HCT116 (cell line): Measurements from ENCODE around the gene SNRNP35.
"Not testable (repeated sequence)": the region's sequence is repeated elsewhere in the genome, so short reads cannot be mapped to it uniquely, and the experiment has no call there.

Experiments
- EGR1 ChIP-seq: IDR thresholded peaks from 2 replicates; pipeline ENCODE4 v1.6.1; 2012; ENCODE audit warnings: low read depth
- EZH2 ChIP-seq: fragments of 200-600 bp; sonication (generic); IDR thresholded peaks from 2 replicates; pipeline ENCODE4 v1.6.1; 2017; ENCODE audit warnings: antibody characterized with exemption, mixed run types
- JUND ChIP-seq: IDR thresholded peaks from 2 replicates; pipeline ENCODE4 v1.6.1; 2012
- POLR2A ChIP-seq: IDR thresholded peaks from 2 replicates; pipeline ENCODE4 v1.7.0; 2011; ENCODE audit warnings: borderline replicate concordance; ENCODE audit not compliant: insufficient read depth, insufficient read length; ENCODE audit errors: extremely low read depth
- POLR2AphosphoS5 ChIP-seq: IDR thresholded peaks from 2 replicates; pipeline ENCODE4 v1.6.1; 2011; ENCODE audit warnings: mild to moderate bottlenecking, low read depth, low read length, moderate library complexity
- SIN3A ChIP-seq: IDR thresholded peaks from 2 replicates; pipeline ENCODE4 v1.6.1; 2012; ENCODE audit warnings: low read depth
- YY1 ChIP-seq: IDR thresholded peaks from 2 replicates; pipeline ENCODE4 v1.6.1; 2011; ENCODE audit warnings: low read length, low read depth, moderate library complexity, mild to moderate bottlenecking; ENCODE audit not compliant: insufficient replicate concordance; ENCODE audit errors: extremely low read depth
- TF ChIP-seq, protein P1 (sequence below), 3 experiments: fragments of 200-600 bp in 1 of 3; sonication (generic) in 1 of 3; IDR thresholded peaks in 2 of 3; conservative IDR thresholded peaks in 1 of 3; 2 replicates each; pipeline ENCODE4 v1.5.1; 2012 to 2017; ENCODE audit warnings: low read depth in 2 of 3, low read length in 2 of 3, antibody characterized with exemption in 1 of 3, borderline replicate concordance in 1 of 3, control low read depth in 1 of 3, mild to moderate bottlenecking in 1 of 3, mixed read lengths in 1 of 3, mixed run types in 1 of 3, moderate library complexity in 1 of 3; ENCODE audit not compliant: insufficient read depth in 1 of 3
- TF ChIP-seq, protein P2 (sequence below): IDR thresholded peaks from 2 replicates; pipeline ENCODE4 v1.6.1; 2011; ENCODE audit warnings: mild to moderate bottlenecking, low read length, moderate library complexity; ENCODE audit not compliant: insufficient replicate concordance; ENCODE audit errors: extremely low read depth
- TF ChIP-seq, protein P3 (sequence below): IDR thresholded peaks from 2 replicates; pipeline ENCODE4 v1.6.1; 2012; ENCODE audit warnings: low read depth

GRCh38 chr12:123409284-123410040 lies 48.5 kb upstream of the SNRNP35 start:
- not testable (repeated sequence) for TF ChIP-seq POLR2A, JUND, YY1, POLR2AphosphoS5, SIN3A, EGR1, EZH2
- TF ChIP-seq, protein P1, sequence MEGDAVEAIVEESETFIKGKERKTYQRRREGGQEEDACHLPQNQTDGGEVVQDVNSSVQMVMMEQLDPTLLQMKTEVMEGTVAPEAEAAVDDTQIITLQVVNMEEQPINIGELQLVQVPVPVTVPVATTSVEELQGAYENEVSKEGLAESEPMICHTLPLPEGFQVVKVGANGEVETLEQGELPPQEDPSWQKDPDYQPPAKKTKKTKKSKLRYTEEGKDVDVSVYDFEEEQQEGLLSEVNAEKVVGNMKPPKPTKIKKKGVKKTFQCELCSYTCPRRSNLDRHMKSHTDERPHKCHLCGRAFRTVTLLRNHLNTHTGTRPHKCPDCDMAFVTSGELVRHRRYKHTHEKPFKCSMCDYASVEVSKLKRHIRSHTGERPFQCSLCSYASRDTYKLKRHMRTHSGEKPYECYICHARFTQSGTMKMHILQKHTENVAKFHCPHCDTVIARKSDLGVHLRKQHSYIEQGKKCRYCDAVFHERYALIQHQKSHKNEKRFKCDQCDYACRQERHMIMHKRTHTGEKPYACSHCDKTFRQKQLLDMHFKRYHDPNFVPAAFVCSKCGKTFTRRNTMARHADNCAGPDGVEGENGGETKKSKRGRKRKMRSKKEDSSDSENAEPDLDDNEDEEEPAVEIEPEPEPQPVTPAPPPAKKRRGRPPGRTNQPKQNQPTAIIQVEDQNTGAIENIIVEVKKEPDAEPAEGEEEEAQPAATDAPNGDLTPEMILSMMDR (IDR thresholded peaks at IDR 0.05 in 2 of 3, conservative IDR thresholded peaks at IDR 0.05 in 1 of 3; ENCODE audit: borderline replicate concordance in 1 of 3, insufficient read depth in 1 of 3, low read depth in 2 of 3, low read length in 2 of 3), result not testable (repeated sequence)
- TF ChIP-seq, protein P2, sequence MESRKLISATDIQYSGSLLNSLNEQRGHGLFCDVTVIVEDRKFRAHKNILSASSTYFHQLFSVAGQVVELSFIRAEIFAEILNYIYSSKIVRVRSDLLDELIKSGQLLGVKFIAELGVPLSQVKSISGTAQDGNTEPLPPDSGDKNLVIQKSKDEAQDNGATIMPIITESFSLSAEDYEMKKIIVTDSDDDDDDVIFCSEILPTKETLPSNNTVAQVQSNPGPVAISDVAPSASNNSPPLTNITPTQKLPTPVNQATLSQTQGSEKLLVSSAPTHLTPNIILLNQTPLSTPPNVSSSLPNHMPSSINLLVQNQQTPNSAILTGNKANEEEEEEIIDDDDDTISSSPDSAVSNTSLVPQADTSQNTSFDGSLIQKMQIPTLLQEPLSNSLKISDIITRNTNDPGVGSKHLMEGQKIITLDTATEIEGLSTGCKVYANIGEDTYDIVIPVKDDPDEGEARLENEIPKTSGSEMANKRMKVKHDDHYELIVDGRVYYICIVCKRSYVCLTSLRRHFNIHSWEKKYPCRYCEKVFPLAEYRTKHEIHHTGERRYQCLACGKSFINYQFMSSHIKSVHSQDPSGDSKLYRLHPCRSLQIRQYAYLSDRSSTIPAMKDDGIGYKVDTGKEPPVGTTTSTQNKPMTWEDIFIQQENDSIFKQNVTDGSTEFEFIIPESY, result not testable (repeated sequence)
- TF ChIP-seq, protein P3, sequence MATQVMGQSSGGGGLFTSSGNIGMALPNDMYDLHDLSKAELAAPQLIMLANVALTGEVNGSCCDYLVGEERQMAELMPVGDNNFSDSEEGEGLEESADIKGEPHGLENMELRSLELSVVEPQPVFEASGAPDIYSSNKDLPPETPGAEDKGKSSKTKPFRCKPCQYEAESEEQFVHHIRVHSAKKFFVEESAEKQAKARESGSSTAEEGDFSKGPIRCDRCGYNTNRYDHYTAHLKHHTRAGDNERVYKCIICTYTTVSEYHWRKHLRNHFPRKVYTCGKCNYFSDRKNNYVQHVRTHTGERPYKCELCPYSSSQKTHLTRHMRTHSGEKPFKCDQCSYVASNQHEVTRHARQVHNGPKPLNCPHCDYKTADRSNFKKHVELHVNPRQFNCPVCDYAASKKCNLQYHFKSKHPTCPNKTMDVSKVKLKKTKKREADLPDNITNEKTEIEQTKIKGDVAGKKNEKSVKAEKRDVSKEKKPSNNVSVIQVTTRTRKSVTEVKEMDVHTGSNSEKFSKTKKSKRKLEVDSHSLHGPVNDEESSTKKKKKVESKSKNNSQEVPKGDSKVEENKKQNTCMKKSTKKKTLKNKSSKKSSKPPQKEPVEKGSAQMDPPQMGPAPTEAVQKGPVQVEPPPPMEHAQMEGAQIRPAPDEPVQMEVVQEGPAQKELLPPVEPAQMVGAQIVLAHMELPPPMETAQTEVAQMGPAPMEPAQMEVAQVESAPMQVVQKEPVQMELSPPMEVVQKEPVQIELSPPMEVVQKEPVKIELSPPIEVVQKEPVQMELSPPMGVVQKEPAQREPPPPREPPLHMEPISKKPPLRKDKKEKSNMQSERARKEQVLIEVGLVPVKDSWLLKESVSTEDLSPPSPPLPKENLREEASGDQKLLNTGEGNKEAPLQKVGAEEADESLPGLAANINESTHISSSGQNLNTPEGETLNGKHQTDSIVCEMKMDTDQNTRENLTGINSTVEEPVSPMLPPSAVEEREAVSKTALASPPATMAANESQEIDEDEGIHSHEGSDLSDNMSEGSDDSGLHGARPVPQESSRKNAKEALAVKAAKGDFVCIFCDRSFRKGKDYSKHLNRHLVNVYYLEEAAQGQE, result not testable (repeated sequence)
